Activated CD4-positive, CD25-positive, alpha-beta regulatory T cell treated with anti-CD3 and anti-CD28 coated beads, Interleukin-2, amount 50 U/mL, for 16 hours (primary cell): ENCODE results near the gene AREL1.

Source experiments
- DNase-seq: peaks from one replicate; pipeline ENCODE4 v3.0.0-alpha.2; 2020; ENCODE audit warnings: low read depth, low spot score

The AREL1 gene

DNA sequence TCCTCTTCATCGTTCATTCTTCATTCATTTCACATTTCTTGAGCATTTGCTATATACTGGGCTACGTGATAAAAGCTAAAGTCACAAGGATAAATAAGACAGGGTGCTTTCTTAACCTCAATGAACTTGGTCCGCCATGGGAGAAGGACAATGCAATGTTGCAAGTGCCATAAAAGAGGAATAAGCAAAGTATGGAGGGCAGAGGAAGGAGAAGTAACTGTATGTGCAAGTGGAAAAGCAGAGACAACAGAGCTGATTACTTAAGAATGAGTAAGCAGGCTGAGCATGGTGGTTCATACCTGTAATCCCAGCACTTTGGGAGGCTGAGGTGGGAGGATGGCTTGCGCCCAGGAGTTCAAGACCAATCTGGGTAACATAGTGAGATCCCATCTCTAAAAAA, 14.4 kb downstream of the AREL1 start:
- DNase-seq: no peak

DNA sequence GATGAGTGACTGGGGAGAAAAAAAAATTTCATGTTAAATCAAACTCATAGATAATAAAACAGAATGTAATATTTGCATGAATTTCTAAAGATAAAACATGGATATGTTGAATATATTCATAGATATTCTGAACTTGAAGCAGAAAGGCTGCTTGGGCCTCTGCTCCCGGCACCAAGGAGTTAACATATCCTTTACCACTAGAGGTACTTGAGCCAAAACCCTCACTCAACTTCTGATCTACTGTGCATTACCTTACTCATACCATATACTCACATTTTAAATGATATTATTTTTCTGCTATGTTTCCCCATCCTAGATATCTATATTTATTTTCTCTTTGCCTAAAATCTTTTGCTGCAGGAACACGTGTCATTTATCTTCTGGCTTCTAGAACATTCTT, 14.9 kb downstream of the AREL1 start:
- no peak for DNase-seq

DNA sequence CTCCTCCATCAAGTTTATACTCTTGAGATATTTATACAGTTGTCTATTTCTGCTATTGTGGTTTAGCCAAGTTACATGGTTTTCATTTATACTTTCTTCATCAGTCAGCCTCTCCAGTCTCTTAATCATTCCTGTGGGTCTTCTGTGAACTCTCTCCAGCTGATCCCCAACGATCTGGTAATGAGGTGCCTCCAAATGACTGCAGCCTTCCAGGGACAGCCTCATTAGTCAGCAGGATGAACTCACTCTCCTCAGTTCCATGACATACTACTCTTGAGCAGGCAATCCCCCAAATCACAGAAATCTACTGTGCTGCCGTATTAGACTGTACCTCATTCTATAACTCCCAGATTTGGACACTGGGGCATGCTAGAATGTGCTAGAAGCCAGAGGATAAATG, 15.3 kb downstream of the AREL1 start:
- no peak for DNase-seq

DNA sequence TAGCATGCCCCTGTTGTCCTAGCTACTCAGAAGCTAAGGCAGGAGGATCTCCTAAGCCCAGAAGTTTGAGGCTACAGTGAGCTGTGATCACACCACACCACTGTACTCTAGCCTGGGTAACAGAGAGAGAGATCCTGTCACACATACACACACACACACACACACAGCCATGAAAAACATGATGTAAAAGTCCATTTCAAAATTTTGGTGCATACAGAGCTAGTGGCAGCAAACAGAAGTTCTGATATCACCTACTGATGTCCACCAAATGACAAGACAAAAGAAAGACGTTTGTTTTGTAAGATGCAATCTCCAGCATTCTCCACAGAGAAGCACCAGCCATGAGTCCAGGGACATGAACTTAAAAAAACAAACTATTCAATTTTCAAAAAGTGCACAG, 15.9 kb downstream of the AREL1 start:
- DNase-seq: no peak

DNA sequence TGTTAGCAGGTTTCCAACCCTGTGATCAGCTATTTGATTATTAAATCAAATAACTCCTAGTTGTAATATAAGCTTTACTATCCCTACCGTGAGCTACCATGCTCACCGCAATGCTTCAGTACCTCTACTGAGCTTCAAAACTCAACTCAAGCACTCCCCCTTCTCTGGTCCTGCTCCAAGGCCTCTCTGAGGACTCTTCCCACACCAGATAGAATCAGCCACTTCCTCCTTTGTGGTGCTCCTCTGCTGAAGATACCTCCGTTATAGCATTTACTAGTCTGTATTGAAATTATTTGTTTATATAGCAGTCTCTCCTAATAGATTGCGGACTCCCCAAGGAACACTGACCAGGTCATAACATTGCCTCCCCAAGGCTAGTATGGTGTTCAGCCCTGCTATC, 17.5 kb downstream of the AREL1 start:
- no peak for DNase-seq

DNA sequence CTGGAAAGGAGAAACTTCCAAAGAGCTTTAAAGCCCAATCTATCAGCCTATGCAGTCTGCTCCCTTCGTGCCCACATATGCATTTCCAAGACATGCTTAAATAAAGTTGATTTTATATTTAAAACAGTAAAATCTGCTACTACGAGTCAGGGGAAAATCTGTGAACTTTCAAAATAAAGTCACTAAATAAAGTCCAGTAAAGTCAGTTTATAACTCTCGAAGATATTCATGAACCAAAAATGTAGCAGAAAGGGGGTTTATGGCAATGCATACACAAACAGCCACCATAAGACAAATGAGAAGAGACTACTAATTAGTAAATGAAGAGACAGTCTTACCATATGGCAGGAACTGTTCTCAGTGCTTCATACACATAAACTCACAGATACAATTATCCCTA, 19.7 kb downstream of the AREL1 start:
- no peak for DNase-seq

DNA sequence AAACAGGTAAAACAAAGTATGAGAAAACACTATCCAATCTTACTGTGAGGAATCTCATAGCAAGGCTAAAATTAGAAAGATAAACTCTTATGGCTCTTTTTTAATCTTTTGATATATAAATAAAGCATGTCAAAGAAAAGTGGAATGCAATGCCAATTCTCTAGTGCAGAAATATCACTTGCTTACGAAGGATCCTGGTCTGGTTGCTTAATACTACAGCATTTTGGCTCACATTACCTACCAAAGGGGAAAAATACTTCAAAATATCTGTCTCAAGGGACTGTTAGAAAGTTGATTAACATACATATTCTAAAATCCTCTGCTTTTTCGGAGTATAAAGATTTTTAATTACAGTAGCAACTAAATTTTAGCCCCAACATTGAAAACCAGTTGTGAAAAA, 21.4 kb downstream of the AREL1 start:
- DNase-seq: no peak

DNA sequence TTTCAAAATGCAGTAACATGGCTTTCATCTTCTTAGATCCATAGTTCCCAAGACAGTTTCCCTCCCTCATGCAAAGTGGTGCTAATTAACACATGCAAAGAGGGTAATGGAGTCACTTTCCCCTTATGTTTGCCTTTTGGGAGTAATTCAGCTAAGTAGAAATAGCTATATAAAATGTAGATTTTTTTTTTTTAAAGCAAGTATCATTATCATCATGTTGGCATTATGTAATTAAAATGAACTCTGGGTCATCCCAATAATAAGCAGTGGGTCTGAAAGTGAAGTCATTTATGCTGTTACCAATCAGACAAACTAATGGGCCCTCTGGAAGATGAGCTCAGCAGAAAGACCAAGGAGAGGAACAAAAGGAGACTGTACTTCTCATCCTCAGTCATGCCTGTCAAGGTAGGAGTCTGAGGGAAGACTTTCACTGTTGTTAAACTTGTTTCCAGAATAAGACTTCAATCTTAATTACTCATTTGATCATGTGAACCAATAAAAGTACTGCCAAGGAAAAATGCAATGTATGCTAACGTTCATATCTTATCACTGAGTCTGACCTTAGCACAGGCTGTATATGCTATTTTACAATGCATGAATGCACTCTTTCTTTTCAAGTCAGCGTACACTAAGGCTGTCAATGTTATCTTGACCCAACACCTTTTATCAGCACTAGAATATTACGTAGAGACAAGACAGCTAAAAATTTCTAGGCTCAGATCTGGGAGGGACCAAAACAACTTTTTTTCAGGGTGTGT, 26.8 kb downstream of the AREL1 start:
- DNase-seq: no peak

DNA sequence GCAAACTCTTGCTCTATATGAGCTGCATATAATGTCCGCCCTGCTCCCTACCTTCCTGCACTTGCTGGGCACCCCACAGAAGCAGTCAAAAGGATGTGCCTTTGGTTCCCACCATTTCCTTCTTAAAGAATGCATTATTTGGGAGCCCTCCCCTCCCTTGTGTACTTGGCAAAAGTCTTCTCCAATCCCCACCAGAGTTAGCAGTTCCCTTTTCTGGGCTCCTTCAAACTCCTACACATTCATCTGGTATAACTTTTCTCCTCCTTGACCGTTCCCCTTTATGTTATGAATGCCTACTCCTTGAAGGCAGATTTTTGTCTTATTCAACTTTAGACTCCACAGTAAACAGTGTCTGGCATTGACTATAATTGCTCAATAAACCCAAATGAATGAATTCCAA, 27.8 kb downstream of the AREL1 start:
- DNase-seq: no peak

DNA sequence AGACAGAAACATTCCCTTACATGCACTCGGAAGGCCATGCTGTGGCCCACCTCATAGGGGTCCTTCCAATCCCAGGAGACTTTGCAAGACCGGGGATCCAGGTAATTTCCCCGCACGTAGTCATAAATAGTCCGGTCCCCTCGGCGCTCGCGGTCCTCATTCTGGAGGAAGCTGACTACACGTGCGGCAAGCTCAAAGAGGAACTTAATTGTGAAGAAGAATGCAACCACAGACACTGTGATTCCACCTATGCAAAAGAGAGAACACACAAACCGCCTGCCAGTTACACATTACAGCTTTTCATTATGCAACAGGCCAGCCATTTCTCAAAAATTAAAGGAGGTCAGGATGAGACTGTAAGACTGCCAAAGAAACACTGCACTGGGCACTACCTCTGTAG, 28.4 kb downstream of the AREL1 start:
- DNase-seq: no peak

DNA sequence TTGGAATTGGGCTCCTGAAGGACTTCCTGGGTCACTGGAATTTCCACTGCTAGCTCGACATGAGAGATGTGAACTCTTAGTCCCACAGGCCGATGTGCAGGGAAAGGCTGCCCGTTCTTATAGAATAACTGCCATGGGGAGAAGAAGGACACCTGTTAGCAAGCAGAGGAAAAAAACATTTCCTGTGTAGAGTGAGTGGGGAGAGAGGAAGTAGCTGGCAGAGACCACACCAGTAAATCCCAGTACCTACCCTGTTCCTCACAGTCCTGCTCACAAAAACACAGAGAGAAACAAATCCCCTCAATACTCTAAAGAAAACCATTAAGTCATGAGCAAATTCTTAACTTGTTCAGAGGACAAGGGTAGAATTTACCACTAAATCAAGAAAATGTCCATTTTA, 29.5 kb downstream of the AREL1 start:
- DNase-seq: no peak

DNA sequence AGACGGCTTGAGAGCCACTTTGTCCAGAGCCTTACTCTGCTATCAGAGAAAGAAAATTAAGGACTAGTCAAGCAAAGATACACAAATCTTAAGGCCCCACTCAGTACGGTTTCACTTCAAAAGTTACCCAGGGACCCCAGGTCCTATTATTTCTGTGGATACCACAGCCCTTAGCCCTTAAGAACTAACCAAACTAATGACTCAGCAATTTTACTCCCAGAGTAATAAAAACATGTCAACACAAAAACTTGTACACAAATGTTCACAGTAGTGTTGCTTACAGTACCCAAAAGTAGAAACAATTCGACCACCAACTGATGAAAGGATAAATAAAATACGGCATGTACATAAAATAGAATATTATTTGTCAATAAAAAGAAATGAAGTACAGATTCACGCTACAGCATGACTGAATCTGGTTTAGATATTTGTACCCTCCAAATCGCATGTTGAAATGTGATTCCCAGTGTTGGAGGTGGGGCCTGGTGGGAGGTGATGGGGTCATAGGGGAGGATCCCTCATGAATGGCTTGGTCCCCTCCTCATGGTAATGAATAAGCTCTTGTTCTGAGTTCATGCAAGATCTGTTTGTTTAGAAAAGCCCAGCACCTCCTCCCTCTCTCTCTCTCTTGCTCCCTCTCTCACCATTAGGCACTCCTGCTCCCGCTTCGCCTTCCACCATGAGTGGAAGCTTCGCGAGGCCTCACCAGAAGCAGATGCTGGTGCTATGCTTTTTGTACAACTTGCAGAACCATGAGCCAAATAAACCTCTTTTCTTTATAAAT, 30.5 kb downstream of the AREL1 start:
- no peak for DNase-seq

DNA sequence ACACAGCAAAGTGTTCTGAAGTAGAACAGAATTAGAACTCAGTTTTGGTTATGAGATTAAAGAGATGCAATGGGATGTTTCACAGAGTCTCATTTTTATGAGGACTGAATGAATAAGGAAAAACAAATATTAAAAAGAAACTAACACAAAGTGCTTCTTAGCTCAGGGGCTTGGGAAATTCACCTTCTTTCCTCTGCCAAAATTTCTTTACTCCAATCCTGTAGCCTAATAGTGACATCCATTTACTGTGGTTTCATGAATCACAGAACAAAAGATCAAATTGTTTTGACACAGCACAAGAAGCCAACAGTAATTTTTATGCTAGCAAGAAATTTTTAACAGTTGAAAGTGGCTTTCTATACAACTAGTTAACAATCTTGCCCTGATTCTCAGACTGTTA, 37.7 kb downstream of the AREL1 start:
- DNase-seq: no peak

DNA sequence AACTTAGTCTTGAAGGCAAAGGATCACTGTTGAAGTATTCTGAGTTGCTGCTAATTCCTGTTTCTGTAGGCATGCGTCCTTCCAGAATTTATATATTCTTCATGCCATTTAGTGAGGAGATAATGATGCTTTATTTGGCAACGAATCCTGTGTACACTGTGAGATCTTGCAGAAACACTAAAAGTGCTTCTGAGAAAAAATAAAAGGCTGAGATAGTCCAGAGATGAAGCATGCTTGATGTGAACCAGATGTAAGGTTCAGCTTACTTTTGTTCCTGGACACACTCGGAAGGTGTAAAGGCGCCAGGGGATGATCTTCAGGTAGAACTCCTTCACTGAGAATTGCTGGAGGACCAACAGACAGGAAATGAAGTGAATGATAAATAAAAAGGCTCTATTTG, 39.1 kb downstream of the AREL1 start:
- DNase-seq: no peak

DNA sequence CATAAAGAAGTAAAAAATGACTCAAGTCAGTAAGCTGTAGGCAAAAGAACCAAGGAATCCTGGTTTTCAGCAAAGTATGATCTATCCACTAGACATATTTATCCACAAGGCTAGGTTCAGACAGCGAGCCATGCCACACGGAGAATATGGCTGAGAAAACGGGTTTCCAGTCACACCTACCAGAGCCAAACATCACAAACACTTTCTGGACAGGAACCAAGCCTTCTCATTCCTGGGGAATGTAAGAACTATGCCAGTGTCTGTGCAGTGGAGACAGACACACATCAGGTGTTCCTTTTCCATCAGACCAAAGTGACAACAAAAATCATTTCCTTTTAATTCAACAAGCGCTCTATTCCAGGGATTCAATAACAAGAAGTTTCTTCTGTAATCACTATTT, 41.1 kb downstream of the AREL1 start:
- no peak for DNase-seq

DNA sequence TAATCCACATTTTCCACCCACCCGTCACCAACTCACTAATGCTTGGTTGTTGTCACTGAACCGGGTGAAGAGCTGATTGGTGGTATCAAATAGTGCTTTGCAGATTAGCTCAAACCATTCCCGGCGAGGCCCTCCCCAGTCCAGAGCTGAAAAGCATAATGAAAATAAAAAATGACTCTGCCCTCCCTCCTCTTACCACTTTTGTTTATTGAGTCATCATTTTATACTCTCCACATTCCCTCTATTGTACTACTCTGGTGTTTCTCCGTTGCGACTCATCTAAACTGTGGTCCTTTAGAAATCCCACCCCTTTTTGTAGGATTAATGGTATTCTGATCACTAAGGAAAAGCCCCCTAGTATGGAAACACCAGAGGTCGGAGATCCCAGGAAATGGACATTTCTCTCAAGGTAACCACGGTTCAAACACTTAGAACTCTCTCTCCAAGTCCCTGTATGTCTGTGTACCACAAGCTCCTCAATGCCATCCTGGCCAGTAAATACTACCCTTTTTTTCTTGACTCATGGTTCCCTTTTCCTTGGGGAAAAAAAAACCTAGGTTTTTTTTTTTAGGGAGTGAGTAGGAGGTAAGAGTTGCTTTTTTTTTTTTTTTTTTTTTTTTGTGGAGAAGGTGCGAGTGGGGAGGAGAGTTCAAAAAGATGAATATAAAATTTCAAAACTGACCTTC, 42.0 kb downstream of the AREL1 start:
- DNase-seq: no peak

DNA sequence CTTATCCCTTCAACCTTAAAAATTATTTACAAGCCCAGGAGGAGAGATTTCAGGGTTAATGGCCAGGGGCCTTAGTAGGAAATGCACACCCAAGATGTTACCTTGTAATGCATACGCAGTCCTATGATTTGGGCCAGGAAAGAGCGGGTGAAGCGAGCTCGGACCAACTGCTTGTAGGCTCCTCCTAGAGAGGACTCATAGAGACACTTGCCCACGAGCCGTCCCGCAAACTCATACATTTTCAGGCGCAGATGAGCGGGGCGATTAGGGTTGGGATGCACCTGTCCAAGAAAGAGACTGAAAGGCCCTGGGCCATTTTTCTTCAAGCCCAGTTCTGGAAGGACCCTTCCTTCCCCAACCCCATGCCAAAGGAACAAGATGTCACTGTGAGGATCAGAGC, 43.0 kb downstream of the AREL1 start:
- DNase-seq: no peak

DNA sequence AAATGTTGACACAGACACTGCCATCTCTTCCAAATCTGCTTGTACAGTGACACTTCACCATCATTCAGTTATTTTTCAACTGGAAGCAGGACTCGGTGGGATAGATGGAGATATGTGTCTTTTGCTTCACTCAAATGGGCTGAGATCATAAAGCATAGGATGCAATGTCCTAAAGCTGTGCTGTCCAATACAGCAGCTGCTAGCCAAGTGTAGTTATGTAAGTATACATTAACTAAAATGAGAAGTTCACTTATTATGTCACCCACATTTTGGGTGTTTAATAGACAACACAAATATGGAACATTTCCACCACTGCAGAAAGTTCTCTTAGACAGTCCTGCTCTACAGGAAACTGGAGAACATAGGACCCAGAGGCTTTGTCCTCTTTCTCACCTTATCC, 43.6 kb downstream of the AREL1 start:
- no peak for DNase-seq

DNA sequence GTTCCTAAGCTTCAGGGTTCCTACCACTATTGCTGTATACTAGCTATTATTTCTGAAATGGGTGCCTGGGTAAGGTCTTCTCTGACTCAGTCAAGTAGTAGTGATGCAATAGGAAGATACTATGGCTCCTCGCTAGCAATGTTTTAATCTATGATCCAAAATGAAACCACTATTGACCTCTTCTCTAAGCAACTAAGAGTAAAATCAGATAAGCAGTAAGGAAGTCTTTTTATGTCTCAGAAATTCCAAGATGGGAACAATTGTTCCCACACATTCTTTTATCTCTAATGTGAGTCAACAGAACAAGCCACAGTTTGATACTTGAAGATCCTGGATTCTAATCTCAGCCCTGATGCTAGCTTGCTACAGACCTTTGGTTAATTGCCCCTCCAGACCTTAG, 45.1 kb downstream of the AREL1 start:
- DNase-seq: no peak

DNA sequence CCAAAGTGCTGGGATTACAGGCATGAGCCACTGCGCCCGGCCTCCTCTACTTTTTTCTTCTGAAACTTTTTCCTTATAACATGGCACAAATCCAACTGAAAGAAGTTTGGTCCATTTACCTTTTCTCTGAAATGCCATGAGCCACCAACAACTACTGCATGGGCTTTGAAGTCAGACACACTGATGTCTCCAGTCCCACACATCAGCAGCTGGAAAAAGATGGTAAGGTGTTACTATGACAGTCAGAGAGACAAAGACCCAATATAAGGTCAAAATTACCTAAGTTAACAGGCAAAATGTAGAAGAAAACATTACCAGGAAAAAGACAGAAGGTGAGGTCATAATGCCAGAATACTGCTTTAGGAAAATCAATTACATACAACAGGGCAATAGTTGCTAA, 48.2 kb downstream of the AREL1 start:
- DNase-seq: no peak

DNA sequence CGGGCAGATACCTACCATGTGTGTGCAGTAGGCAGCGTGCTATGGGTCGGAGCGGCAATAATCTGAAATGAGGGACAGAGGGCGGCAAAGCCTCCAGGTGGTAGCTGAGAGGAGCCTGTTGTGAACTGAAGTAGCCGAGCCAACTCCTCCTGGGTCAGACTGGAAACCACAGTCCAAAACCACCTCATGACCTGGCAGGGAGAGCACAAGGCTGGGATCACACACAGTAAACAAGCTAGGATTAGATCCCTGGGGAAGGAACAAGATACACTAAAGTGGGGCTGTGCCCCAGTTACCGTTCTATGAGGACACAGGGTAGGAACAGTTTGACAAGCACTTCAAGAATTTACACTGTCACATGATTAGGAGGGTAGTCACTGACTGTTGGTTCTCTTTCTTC, 49.0 kb downstream of the AREL1 start:
- no peak for DNase-seq

DNA sequence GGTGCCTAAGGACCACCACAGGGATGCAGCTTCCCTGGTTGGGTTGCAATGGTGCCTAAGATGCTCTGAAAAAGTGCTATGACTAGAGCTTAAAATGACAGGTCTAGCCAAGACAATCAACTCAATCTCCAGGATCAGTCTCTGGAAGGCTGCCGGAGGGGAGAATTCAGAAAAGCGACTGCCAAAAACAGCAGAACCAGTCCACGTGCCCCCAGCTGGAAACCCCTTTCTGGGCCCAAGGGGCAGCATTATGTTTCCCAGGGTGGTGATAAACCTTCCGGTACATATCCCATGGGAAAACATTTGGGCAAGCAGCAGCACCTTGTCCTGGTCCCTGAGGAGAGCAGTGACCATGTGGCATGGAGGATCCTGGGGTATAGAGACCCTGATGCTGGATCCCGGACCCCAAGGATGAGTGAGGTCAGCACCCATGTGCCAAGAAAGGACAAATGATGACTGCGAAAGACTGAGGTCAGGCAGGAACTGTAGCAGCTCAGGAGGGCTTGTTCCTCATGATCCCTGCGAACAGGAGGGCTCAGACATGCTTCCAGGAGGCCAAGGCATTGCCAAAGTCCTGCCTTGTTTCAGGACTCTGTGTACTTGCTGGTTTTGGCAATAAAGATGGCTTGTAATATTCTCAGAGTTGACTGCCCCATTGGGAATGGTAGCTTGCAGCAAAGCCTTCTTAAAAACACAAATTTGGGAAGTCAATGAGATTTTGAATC, 51.0 kb downstream of the AREL1 start:
- no peak for DNase-seq
